ENCODE measurements around the gene GDF2. TPM values are rescaled to one million over a fixed set of nuclear protein-coding genes. Genes with fewer than 3 reads are reported as not detected.

GDF2 gene
- polyA plus RNA-seq, 1 experiment = not detected

- ChIA-PET POLR2A (no interaction called here), CTCF (interaction anchor here (1.0 kb wide), 1 partner anchor 14 kb away, joined by 3 read pairs; no protein-coding TSS in a partner anchor)
- DNase-seq (ENCODE audit: low read depth) = no peak
- Histone ChIP-seq H3K4me3 (ENCODE audit: low read depth, low read length) (no peak overlapping the region), H3K27me3 (ENCODE audit: control insufficient read depth, insufficient read depth, low read length) (peaks cover 9% of the 10 kb centered on the region; the same call in 1 of the 2 replicates), H3K36me3 (ENCODE audit: control insufficient read depth, insufficient read depth, low read length) (no peaks in the 10 kb centered on the region)
- no peak for TF ChIP-seq CTCF (IDR thresholded peaks at IDR 0.05; ENCODE audit: insufficient read depth, low read depth, low read length)
Measured at GRCh38 chr10:47349516-47349915, 27.3 kb downstream of the GDF2 start.

- Histone ChIP-seq H3K27me3 (ENCODE audit: control insufficient read depth, insufficient read depth, low read length) (peaks cover 9% of the 10 kb centered on the region; the same call in 1 of the 2 replicates), H3K36me3 (ENCODE audit: control insufficient read depth, insufficient read depth, low read length) (no peaks in the 10 kb centered on the region), H3K4me3 (ENCODE audit: low read depth, low read length) (no peak overlapping the region)
- ChIA-PET CTCF (interaction anchor here (0.6 to 1.0 kb wide), 2 partner anchors 12 to 13 kb away, joined by 3 read pairs; no protein-coding TSS in a partner anchor), POLR2A (no interaction called here)
- DNase-seq (ENCODE audit: low read depth) = no peak
- TF ChIP-seq CTCF (IDR thresholded peaks at IDR 0.05; ENCODE audit: insufficient read depth, low read depth, low read length) = no peak
Measured at GRCh38 chr10:47349941-47350371, 27.7 kb downstream of the GDF2 start.

GRCh38 chr10:47350671-47351640 lies 28.7 kb downstream of the GDF2 start:
- POLR2A ChIA-PET = no interaction called here

GRCh38 chr10:47351899-47352815 lies 29.9 kb downstream of the GDF2 start:
- no peak for DNase-seq (ENCODE audit: low read depth)
- CTCF ChIA-PET = interaction anchor here (0.8 to 2.3 kb wide), 5 partner anchors 9 to 359 kb away, joined by 3 to 11 read pairs (median 4); no protein-coding TSS in a partner anchor
- Histone ChIP-seq H3K4me3 (ENCODE audit: low read depth, low read length) (no peak overlapping the region), H3K27me3 (ENCODE audit: control insufficient read depth, insufficient read depth, low read length) (peaks cover 6% of the 10 kb centered on the region; the same call in 1 of the 2 replicates), H3K36me3 (ENCODE audit: control insufficient read depth, insufficient read depth, low read length) (no peaks in the 10 kb centered on the region)
- POLR2A ChIA-PET = no interaction called here
- no peak for TF ChIP-seq CTCF (IDR thresholded peaks at IDR 0.05; ENCODE audit: insufficient read depth, low read depth, low read length)

More at GRCh38 chr10:47350671-47351640, 28.7 kb downstream of the GDF2 start:
- Histone ChIP-seq H3K27me3 (ENCODE audit: control insufficient read depth, insufficient read depth, low read length) (peaks cover 6% of the 10 kb centered on the region; the same call in 1 of the 2 replicates), H3K4me3 (ENCODE audit: low read depth, low read length) (no peak overlapping the region), H3K36me3 (ENCODE audit: control insufficient read depth, insufficient read depth, low read length) (no peaks in the 10 kb centered on the region)
- no peak for TF ChIP-seq CTCF (IDR thresholded peaks at IDR 0.05; ENCODE audit: insufficient read depth, low read depth, low read length)
- DNase-seq (ENCODE audit: low read depth) = no peak
- CTCF ChIA-PET = interaction anchor here (2.3 kb wide), 1 partner anchor 10 kb away, joined by 11 read pairs; no protein-coding TSS in a partner anchor

Measured in BJ (cell line).